ENCODE results near the gene OR52N4. TPM values are rescaled to one million over a fixed set of nuclear protein-coding genes. Genes with fewer than 3 reads are reported as not detected.

OR52N4 gene
- total and polyA plus RNA-seq, 9 donors: 0.28 to 0.84 (median 0.52) TPM; not detected in 3

GRCh38 chr11:5719703-5720495 is 34.1 kb upstream of the OR52N4 start:
- no peak for TF ChIP-seq CTCF (IDR thresholded peaks at IDR 0.05)
- no peak for TF ChIP-seq EP300 (IDR thresholded peaks at IDR 0.05)
- no peak for TF ChIP-seq POLR2A (IDR thresholded peaks at IDR 0.05)

GRCh38 chr11:5722622-5723021 is 31.4 kb upstream of the OR52N4 start:
- H3K36me3 ChIP-seq: no peaks in the 10 kb centered on the region
- WGBS, 3 donors: 68 to 79% (median 73%) methylated on average over 2 of the region's 2 CpGs
- no peaks in the 10 kb centered on the region for H3K9me3 ChIP-seq
- no peaks in the 10 kb centered on the region for H3K27me3 ChIP-seq
- intact Hi-C loops (cut with DNase I): no loop called here
- no peak for TF ChIP-seq POLR2A (IDR thresholded peaks at IDR 0.05)
- no peak for TF ChIP-seq CTCF (IDR thresholded peaks at IDR 0.05)
- no peak for TF ChIP-seq EP300 (IDR thresholded peaks at IDR 0.05)
- DNase-seq: no peak
- no peaks in the 10 kb centered on the region for H3K4me1 ChIP-seq (ENCODE audit: insufficient read depth)
- no peak overlapping the region for H3K4me3 ChIP-seq
- H3K27ac ChIP-seq: no peak overlapping the region

More at GRCh38 chr11:5719703-5720495, 34.1 kb upstream of the OR52N4 start:
- DNase-seq: no peak
- Histone ChIP-seq H3K9me3 (no peaks in the 10 kb centered on the region), H3K4me3 (no peak overlapping the region), H3K4me1 (ENCODE audit: insufficient read depth) (no peaks in the 10 kb centered on the region), H3K27me3 (no peaks in the 10 kb centered on the region), H3K36me3 (no peaks in the 10 kb centered on the region), H3K27ac (no peak overlapping the region)
- 93 to 99% (median 95%) methylated on average over 3 of the region's 3 CpGs for WGBS, 3 donors
- intact Hi-C loops (cut with DNase I): no loop called here

GRCh38 chr11:5726351-5726750 is 27.7 kb upstream of the OR52N4 start:
- 91 to 100% (median 96%) methylated on average over 1 of the region's 1 CpG for WGBS, 3 donors
- intact Hi-C loops (cut with DNase I): no loop called here
- H3K9me3 ChIP-seq: no peaks in the 10 kb centered on the region
- no peak for TF ChIP-seq POLR2A (IDR thresholded peaks at IDR 0.05)
- no peak for TF ChIP-seq CTCF (IDR thresholded peaks at IDR 0.05)
- no peak for TF ChIP-seq EP300 (IDR thresholded peaks at IDR 0.05)
- no peaks in the 10 kb centered on the region for H3K27me3 ChIP-seq
- no peaks in the 10 kb centered on the region for H3K4me1 ChIP-seq (ENCODE audit: insufficient read depth)
- H3K27ac ChIP-seq: no peak overlapping the region
- no peaks in the 10 kb centered on the region for H3K36me3 ChIP-seq
- H3K4me3 ChIP-seq: no peak overlapping the region
- no peak for DNase-seq

- Histone ChIP-seq H3K27ac (no peak overlapping the region), H3K27me3 (no peaks in the 10 kb centered on the region), H3K4me3 (no peak overlapping the region), H3K36me3 (no peaks in the 10 kb centered on the region), H3K4me1 (ENCODE audit: insufficient read depth) (no peaks in the 10 kb centered on the region), H3K9me3 (no peaks in the 10 kb centered on the region)
- intact Hi-C loops (cut with DNase I): no loop called here
- WGBS, 3 donors: 67 to 93% (median 86%) methylated on average over 1 of the region's 1 CpG
- TF ChIP-seq CTCF (IDR thresholded peaks at IDR 0.05): no peak
- no peak for TF ChIP-seq POLR2A (IDR thresholded peaks at IDR 0.05)
- TF ChIP-seq EP300 (IDR thresholded peaks at IDR 0.05): no peak
- no peak for DNase-seq
These were observed 26.4 kb upstream of the OR52N4 start for GRCh38 chr11:5727691-5728090.

Measured in ovary (tissue), 9 donors.